HK-2 (cell line): ENCODE results near the gene DHCR24.
"Not testable (repeated sequence)": the region's sequence is repeated elsewhere in the genome, so short reads cannot be mapped to it uniquely, and the experiment has no call there.

ENCODE experiments used
- DNase-seq: peaks from one replicate; pipeline ENCODE4 v3.0.0-alpha.2; 2018; ENCODE audit not compliant: unreplicated experiment

Gene DHCR24

GRCh38 chr1:54888080-54888733, 1.2 kb upstream of the DHCR24 start:
- DNase-seq = no peak

- no peak for DNase-seq
Measured at GRCh38 chr1:54887665-54888071, 673 bp upstream of the DHCR24 start.

- DNase-seq = peak; percentile 57
Measured at GRCh38 chr1:54885807-54886723, 930 bp downstream of the DHCR24 start.

GRCh38 chr1:54885237-54885679, 1.7 kb downstream of the DHCR24 start:
- no peak for DNase-seq

- DNase-seq = no peak
Measured at GRCh38 chr1:54884768-54885167, 2.2 kb downstream of the DHCR24 start.

- peak; percentile 28 for DNase-seq
Measured at GRCh38 chr1:54884135-54884586, 2.8 kb downstream of the DHCR24 start.

- DNase-seq = no peak
Measured at GRCh38 chr1:54883349-54884102, 3.5 kb downstream of the DHCR24 start.

- no peak for DNase-seq
Measured at GRCh38 chr1:54882519-54882918, 4.5 kb downstream of the DHCR24 start.

GRCh38 chr1:54881604-54882003, 5.4 kb downstream of the DHCR24 start:
- not testable (repeated sequence) for DNase-seq

GRCh38 chr1:54879872-54880271, 7.1 kb downstream of the DHCR24 start:
- no peak for DNase-seq

GRCh38 chr1:54876814-54877213, 10.2 kb downstream of the DHCR24 start:
- no peak for DNase-seq

GRCh38 chr1:54875000-54875399, 12.0 kb downstream of the DHCR24 start:
- DNase-seq = no peak

- no peak for DNase-seq
Measured at GRCh38 chr1:54874079-54874830, 12.7 kb downstream of the DHCR24 start.

- DNase-seq = no peak
Measured at GRCh38 chr1:54872036-54872331, 15.0 kb downstream of the DHCR24 start.

- no peak for DNase-seq
Measured at GRCh38 chr1:54871275-54872035, 15.5 kb downstream of the DHCR24 start.

- DNase-seq = no peak
Measured at GRCh38 chr1:54870869-54871268, 16.1 kb downstream of the DHCR24 start.

- no peak for DNase-seq
Measured at GRCh38 chr1:54869173-54869851, 17.7 kb downstream of the DHCR24 start.

- DNase-seq = no peak
Measured at GRCh38 chr1:54867717-54868057, 19.3 kb downstream of the DHCR24 start.

GRCh38 chr1:54866801-54867716, 19.9 kb downstream of the DHCR24 start:
- no peak for DNase-seq
